Medulla oblongata (tissue), 1 donor: ENCODE measurements around the gene ENOX2.
A peak's percentile ranks its signal among the peaks of the same experiment; 100 is the strongest.
"Not testable (repeated sequence)": the region's sequence is repeated elsewhere in the genome, so short reads cannot be mapped to it uniquely, and the experiment has no call there.

ENCODE experiments used
- DNase-seq: peaks from one replicate; pipeline ENCODE4 v3.0.0-alpha.2; 2015; ENCODE audit errors: extremely low spot score

The ENOX2 gene

GRCh38 chrX:130902783-130903613 is at the start of gene ENOX2:
TSS of gene ENOX2 (minus strand) at chrX:130903209. CDS start at chrX:130703216, 199,993 bp downstream.
- DNase-seq, result peak; percentile 98

- no peak for DNase-seq
Measured at GRCh38 chrX:130952266-130953043, 49.4 kb upstream of the ENOX2 start.

- no peak for DNase-seq
Measured at GRCh38 chrX:130944230-130944629, 41.2 kb upstream of the ENOX2 start.

GRCh38 chrX:130937101-130937500 is 34.1 kb upstream of the ENOX2 start:
- no peak for DNase-seq

- DNase-seq, result no peak
Measured at GRCh38 chrX:130933358-130933757, 30.3 kb upstream of the ENOX2 start.

DNA sequence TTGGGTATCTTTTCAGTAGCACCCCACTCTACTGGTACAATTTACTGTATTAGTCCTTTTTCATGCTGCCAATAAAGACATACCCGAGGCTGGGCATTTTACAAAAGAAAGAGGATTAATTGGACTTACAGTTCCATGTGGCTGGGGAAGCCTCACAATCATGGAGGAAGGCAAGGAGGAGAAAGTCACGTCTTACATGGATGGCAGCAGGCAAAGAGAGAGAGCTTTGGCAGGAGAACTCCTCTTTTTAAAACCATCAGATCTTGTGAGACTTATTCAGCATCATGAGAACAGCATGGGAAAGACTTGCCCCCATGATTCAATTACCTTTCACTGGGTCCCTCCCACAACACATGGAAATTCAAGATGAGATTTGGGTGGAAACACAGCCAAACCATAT is 17.4 kb upstream of the ENOX2 start:
- not testable (repeated sequence) for DNase-seq

DNA sequence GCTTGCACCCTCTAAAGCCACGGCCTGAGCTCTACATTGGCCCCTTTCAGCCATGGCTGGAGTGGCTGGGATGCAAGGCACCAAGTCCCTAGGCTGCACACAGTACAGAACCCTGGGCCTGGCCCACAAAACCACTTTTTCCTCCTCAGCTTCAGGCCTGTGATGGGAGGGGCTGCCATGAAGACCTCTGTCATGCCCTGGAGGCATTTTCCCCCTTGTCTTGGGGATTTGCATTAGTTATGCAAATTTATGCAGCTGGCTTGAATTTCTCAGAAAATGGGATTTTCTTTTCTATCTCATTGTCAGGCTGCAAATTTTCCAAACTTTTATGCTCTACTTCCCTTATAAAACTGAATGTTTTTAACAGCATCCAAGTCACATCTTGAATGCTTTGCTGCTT is 16.7 kb upstream of the ENOX2 start:
- DNase-seq, result not testable (repeated sequence)

DNA sequence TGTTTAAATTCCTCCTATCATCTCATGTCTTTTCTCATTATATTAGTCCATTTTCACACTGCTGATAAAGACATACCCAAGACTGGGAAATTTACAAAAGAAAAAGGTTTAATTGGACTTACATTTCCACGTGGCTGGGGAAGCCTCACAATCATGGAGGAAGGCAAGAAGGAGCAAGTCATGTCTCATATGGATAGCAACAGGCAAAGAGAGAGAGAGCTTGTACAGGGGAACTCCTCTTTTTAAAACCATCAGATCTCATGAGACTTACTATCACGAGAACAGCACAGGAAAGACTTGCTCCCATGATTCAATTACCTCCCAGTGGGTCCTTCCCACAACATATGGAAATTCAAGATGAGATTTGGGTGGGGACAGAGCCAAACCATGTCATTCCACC is 15.5 kb upstream of the ENOX2 start:
- DNase-seq, result not testable (repeated sequence)

- DNase-seq, result peak; percentile 69
Measured at GRCh38 chrX:130916636-130917422, 13.8 kb upstream of the ENOX2 start.

GRCh38 chrX:130915302-130915701 is 12.3 kb upstream of the ENOX2 start:
- DNase-seq, result no peak

GRCh38 chrX:130909469-130910136 is 6.6 kb upstream of the ENOX2 start:
- no peak for DNase-seq

- no peak for DNase-seq
Measured at GRCh38 chrX:130906776-130907175, 3.8 kb upstream of the ENOX2 start.

DNA sequence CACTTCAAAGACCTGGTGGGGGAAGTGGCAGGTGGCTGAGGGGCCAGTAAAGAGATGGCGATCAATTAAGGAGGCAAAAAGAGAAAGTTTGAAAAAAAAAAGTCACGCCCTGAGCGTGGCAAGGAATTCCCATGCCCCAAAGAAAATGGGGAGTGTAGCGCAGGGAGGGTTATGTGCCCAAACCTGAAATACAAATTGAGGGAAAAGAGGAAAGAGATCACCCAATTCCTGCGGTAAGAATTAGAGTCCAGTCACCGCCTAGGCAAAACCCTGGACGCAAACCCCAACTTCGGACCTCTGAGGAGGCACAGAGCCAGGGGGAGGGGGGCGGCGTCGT is 595 bp downstream of the ENOX2 start:
- no peak for DNase-seq

DNA sequence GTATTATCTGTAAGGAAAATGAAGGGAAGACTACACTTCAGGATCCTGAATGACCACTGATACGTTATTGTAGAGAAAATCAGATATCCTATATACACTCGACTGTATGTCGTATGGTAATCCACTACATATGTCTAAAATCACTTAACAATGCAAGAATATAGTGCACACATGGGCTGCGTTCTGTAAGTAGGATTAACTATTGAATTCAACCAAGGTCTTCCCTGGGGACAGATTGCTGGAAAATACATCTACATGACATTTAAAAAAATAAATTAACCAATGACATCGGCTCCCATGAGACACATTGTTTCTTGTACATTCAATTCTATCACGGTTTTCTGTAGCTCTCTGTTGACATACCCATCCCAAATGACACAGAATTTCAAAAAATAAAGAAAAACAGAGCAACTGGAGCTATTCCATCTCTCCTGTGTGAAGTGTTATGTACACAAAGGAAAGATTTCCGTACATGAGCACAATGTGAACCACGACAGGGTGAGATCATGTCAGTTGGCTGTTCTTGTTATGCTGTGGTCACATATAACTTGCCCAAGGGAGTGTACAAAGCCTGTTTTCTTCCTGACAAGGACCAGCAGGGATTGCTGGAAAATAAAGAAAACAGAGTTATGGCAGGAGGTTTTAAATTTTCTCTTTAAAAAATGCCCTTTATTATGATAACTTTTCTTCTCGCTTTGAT is 6.1 kb downstream of the ENOX2 start:
- no peak for DNase-seq

GRCh38 chrX:130896026-130896425 is 7.0 kb downstream of the ENOX2 start:
- peak; percentile 42 for DNase-seq

DNA sequence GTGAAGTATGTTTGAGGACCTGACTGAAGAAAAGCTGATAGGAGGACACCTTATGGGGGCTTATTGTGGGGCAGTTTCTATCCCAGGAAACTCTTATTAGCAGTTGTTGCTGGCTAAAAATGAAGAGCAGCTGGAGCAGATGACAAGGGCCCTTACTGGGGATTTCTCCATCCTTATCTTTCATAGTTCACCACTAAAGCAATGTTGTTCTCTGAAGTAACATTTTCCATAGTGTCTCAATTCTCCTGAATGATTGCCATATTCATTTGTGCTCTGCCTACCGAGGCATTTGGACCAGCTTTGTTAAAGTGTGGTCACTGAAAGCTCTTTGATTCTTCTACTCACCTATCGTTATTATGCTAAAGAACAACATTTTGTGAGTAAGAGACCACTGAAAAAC is 7.7 kb downstream of the ENOX2 start:
- DNase-seq, result no peak

- no peak for DNase-seq
Measured at GRCh38 chrX:130893356-130894085, 9.5 kb downstream of the ENOX2 start.

- no peak for DNase-seq
Measured at GRCh38 chrX:130887376-130887775, 15.6 kb downstream of the ENOX2 start.

GRCh38 chrX:130885996-130886395 is 17.0 kb downstream of the ENOX2 start:
- no peak for DNase-seq

DNA sequence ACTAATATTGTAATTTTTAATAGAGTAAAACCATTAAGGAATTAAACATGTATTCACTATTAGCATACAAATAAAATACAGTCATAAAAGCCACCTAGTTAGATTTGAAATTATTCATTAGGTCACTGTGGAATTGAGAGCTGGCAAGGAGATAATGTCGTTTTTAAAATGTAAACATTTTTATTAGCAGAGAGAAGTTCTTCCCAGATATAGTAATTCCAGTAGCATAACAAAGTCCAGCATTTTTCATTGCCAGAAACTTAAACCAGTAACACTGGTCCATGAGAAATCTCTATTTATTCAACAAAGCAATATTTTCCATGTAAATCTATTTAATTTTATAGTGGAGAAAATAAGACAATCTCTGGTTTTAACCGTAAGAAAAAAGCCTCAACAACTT is 17.5 kb downstream of the ENOX2 start:
- DNase-seq, result no peak
